H1 (cell line): ENCODE results near the gene ZNF584. TPM values are rescaled to one million over a fixed set of nuclear protein-coding genes. Genes with fewer than 3 reads are reported as not detected.

Experiments used
- CTCF ChIA-PET: fragments of 300-600 bp; sonication (Branson Sonifier 250); formaldehyde crosslinking; loops from one replicate; lab custom pipeline; 2021; ENCODE audit not compliant: partially characterized antibody; lab: Charles Lee
- POLR2A ChIA-PET: fragments of 300-600 bp; sonication (Branson Sonifier 250); formaldehyde crosslinking; loops from one replicate; lab custom pipeline; 2021; ENCODE audit warnings: inconsistent platforms; ENCODE audit not compliant: partially characterized antibody; lab: Charles Lee
- DNase-seq, 2 experiments: peaks; one replicate each; pipeline versions ENCODE4 v3.0.0 to v3.0.0-alpha.2; 2010 to 2022; ENCODE audit warnings: low spot score in 2 of 2, low read depth in 1 of 2, mixed read lengths in 1 of 2
- FAIRE-seq: peaks from 2 replicates; lab custom pipeline; 2011; peaks lifted over from hg19 to GRCh38; lab: Jason Lieb, UNC
- H2AFZ ChIP-seq: 2 replicates; pipeline ENCODE4 v1.8.1; 2012; ENCODE audit warnings: low read length, inconsistent platforms
- H2AK5ac ChIP-seq: 2 replicates; pipeline ENCODE4 v1.6.1; 2013; ENCODE audit warnings: low read depth, low read length
- H2BK120ac ChIP-seq: replicated peaks from 2 replicates; pipeline ENCODE3; 2013; ENCODE audit warnings: low read depth, low read length, inconsistent platforms
- H2BK12ac ChIP-seq: 2 replicates; pipeline ENCODE4 v1.6.1; 2013; ENCODE audit warnings: low read depth, low read length
- H2BK15ac ChIP-seq: 2 replicates; pipeline ENCODE4 v1.6.1; 2013; ENCODE audit warnings: low read length
- H2BK20ac ChIP-seq: 2 replicates; pipeline ENCODE4 v1.6.1; 2013; ENCODE audit warnings: low read length
- H2BK5ac ChIP-seq: 2 replicates; pipeline ENCODE4 v1.6.1; 2013; ENCODE audit warnings: low read depth, low read length
- H3K14ac ChIP-seq: 2 replicates; pipeline ENCODE4 v1.6.1; 2013; ENCODE audit warnings: inconsistent platforms; ENCODE audit not compliant: insufficient read length
- H3K18ac ChIP-seq: 2 replicates; pipeline ENCODE4 v1.6.1; 2013; ENCODE audit warnings: low read length; ENCODE audit errors: extremely low read depth
- H3K23ac ChIP-seq: 2 replicates; pipeline ENCODE4 v1.6.1; 2013; ENCODE audit warnings: inconsistent platforms; ENCODE audit not compliant: insufficient read length
- H3K23me2 ChIP-seq: 2 replicates; pipeline ENCODE4 v1.6.1; 2013; ENCODE audit warnings: low read depth, low read length
- H3K27ac ChIP-seq: 2 replicates; pipeline ENCODE4 v1.6.1; 2011; ENCODE audit warnings: low read depth, low read length, inconsistent platforms
- H3K27me3 ChIP-seq, 4 experiments: replicated peaks in 1 of 4; 1 replicate in 1 of 4; 2 replicates in 3 of 4; pipeline versions ENCODE4 v1.6.1 to v1.8.1; 2011 to 2013; ENCODE audit warnings: low read length in 3 of 4, mild to moderate bottlenecking in 3 of 4, inconsistent platforms in 2 of 4, mixed read lengths in 2 of 4, moderate library complexity in 1 of 4; ENCODE audit not compliant: control insufficient read depth in 3 of 4, insufficient read depth in 3 of 4; ENCODE audit errors: extremely low read depth in 1 of 4
- H3K36me3 ChIP-seq, 4 experiments: 2 replicates each; pipeline versions ENCODE4 v1.6.1 to v1.8.1; 2011 to 2013; ENCODE audit warnings: mild to moderate bottlenecking in 4 of 4, low read length in 3 of 4, moderate library complexity in 2 of 4, control low read depth in 1 of 4, inconsistent platforms in 1 of 4; ENCODE audit not compliant: insufficient read depth in 4 of 4, control insufficient read depth in 2 of 4
- H3K4ac ChIP-seq: replicated peaks from 2 replicates; pipeline ENCODE3; 2013; ENCODE audit warnings: low read length, low read depth, mixed read lengths, inconsistent platforms; ENCODE audit not compliant: insufficient read length
- H3K4me1 ChIP-seq, 4 experiments: replicated peaks in 1 of 4; 1 replicate in 1 of 4; 2 replicates in 3 of 4; pipeline versions ENCODE4 v1.6.1 to v1.8.1; 2011 to 2013; ENCODE audit warnings: low read length in 3 of 4, inconsistent platforms in 2 of 4, mixed read lengths in 1 of 4; ENCODE audit not compliant: insufficient read depth in 4 of 4, control insufficient read depth in 3 of 4
- H3K4me2 ChIP-seq, 2 experiments: 2 replicates each; pipeline versions ENCODE4 v1.6.1 to v1.8.1; 2011 to 2013; ENCODE audit warnings: low read depth in 2 of 2, low read length in 2 of 2, control low read depth in 1 of 2, inconsistent platforms in 1 of 2, mild to moderate bottlenecking in 1 of 2; ENCODE audit not compliant: insufficient read depth in 1 of 2
- H3K4me3 ChIP-seq, 4 experiments: fragments of 200-600, 300-600 bp in 1 of 4; sonication (generic), shearing (Covaris generic), sonication (Bioruptor Twin) in 1 of 4; 2 replicates each; pipeline versions ENCODE4 v1.5.1 to v1.8.1; 2011 to 2016; ENCODE audit warnings: low read length in 4 of 4, low read depth in 3 of 4, control low read depth in 2 of 4, inconsistent platforms in 2 of 4, mild to moderate bottlenecking in 2 of 4, mixed read lengths in 1 of 4, moderate library complexity in 1 of 4; ENCODE audit not compliant: insufficient read depth in 2 of 4; ENCODE audit errors: extremely low read depth in 1 of 4
- H3K56ac ChIP-seq: replicated peaks from 2 replicates; pipeline ENCODE3; 2013; ENCODE audit warnings: low read depth, mild to moderate bottlenecking, mixed read lengths, low read length, inconsistent platforms; ENCODE audit not compliant: insufficient read length
- H3K79me1 ChIP-seq: 2 replicates; pipeline ENCODE4 v1.6.1; 2013; ENCODE audit warnings: low read depth, low read length, control low read depth
- H3K79me2 ChIP-seq, 2 experiments: 2 replicates each; pipeline versions ENCODE4 v1.6.1 to v1.8.1; 2012 to 2013; ENCODE audit warnings: low read length in 2 of 2, mild to moderate bottlenecking in 2 of 2, inconsistent platforms in 1 of 2; ENCODE audit not compliant: insufficient read depth in 2 of 2, control insufficient read depth in 1 of 2
- H3K9ac ChIP-seq, 4 experiments: replicated peaks in 1 of 4; 1 replicate in 1 of 4; 2 replicates in 3 of 4; pipeline versions ENCODE4 v1.6.1 to v1.8.1; 2011 to 2013; ENCODE audit warnings: low read depth in 3 of 4, low read length in 3 of 4, control low read depth in 2 of 4, mild to moderate bottlenecking in 2 of 4, moderate library complexity in 2 of 4, inconsistent platforms in 1 of 4; ENCODE audit errors: extremely low read depth in 1 of 4
- H3K9me3 ChIP-seq, 2 experiments: 2 replicates each; pipeline versions ENCODE4 v1.6.1 to v1.8.1; 2012 to 2013; ENCODE audit warnings: mild to moderate bottlenecking in 2 of 2, moderate library complexity in 2 of 2, control low read depth in 1 of 2, inconsistent platforms in 1 of 2, low read depth in 1 of 2, low read length in 1 of 2, mixed read lengths in 1 of 2; ENCODE audit not compliant: insufficient read depth in 2 of 2
- H4K20me1 ChIP-seq, 2 experiments: replicated peaks in 1 of 2; 2 replicates each; pipeline versions ENCODE3 to v1.8.1; 2011 to 2013; ENCODE audit warnings: inconsistent platforms in 2 of 2, low read length in 2 of 2, mild to moderate bottlenecking in 1 of 2; ENCODE audit not compliant: insufficient read depth in 2 of 2, control insufficient read depth in 1 of 2
- H4K5ac ChIP-seq: 2 replicates; pipeline ENCODE4 v1.6.1; 2013; ENCODE audit warnings: low read length, low read depth, mixed read lengths, inconsistent platforms; ENCODE audit not compliant: insufficient read length
- H4K8ac ChIP-seq: 2 replicates; pipeline ENCODE4 v1.8.0; 2013; ENCODE audit warnings: mild to moderate bottlenecking, moderate library complexity, low read length, inconsistent platforms; ENCODE audit not compliant: insufficient read depth; ENCODE audit errors: extremely low read depth
- H4K91ac ChIP-seq: replicated peaks from 2 replicates; pipeline ENCODE3; 2013; ENCODE audit warnings: low read length, mixed read lengths, inconsistent platforms; ENCODE audit not compliant: insufficient read length
- ASH2L ChIP-seq: fragments of 200-600, 300-600 bp; sonication (generic); IDR thresholded peaks from one replicate; pipeline ENCODE4 v1.7.1; 2017; ENCODE audit warnings: low read length
- BRCA1 ChIP-seq: IDR thresholded peaks from 2 replicates; pipeline ENCODE4 v1.6.1; 2012; ENCODE audit warnings: low read depth, low read length, improper control_type of control experiment
- CREB1 ChIP-seq: IDR thresholded peaks from 2 replicates; pipeline ENCODE4 v1.6.1; 2012; ENCODE audit warnings: inconsistent platforms
- GABPA ChIP-seq: IDR thresholded peaks from 2 replicates; pipeline ENCODE4 v1.6.1; 2011; ENCODE audit warnings: mild to moderate bottlenecking, low read length, moderate library complexity, borderline replicate concordance; ENCODE audit not compliant: insufficient read depth
- HDAC2 ChIP-seq, 2 experiments: fragments of 300-600 bp in 1 of 2; sonication (generic) in 1 of 2; IDR thresholded peaks; 2 replicates each; pipeline ENCODE4 v1.6.1; 2011 to 2012; ENCODE audit warnings: low read depth in 2 of 2, low read length in 2 of 2, mild to moderate bottlenecking in 2 of 2, moderate library complexity in 2 of 2, borderline replicate concordance in 1 of 2, inconsistent platforms in 1 of 2
- KDM4A ChIP-seq: IDR thresholded peaks from one replicate; pipeline ENCODE4 v1.7.1; 2012; ENCODE audit warnings: low read depth, mild to moderate bottlenecking, moderate library complexity, low read length, inconsistent platforms; ENCODE audit not compliant: severe bottlenecking
- NRF1 ChIP-seq: IDR thresholded peaks from 2 replicates; pipeline ENCODE4 v1.6.1; 2011; ENCODE audit warnings: mild to moderate bottlenecking, low read depth, low read length, improper control_type of control experiment
- POLR2AphosphoS5 ChIP-seq: IDR thresholded peaks from 2 replicates; pipeline ENCODE4 v1.6.1; 2011; ENCODE audit warnings: low read depth, low read length
- RNF2 ChIP-seq: fragments of 200-900, 300-1000 bp; sonication (generic); IDR thresholded peaks from 2 replicates; pipeline ENCODE4 v1.7.1; 2016; ENCODE audit warnings: borderline replicate concordance, low read depth, mild to moderate bottlenecking, antibody characterized with exemption, low read length; ENCODE audit not compliant: poor library complexity, severe bottlenecking; ENCODE audit errors: missing control alignments
- SP4 ChIP-seq: IDR thresholded peaks from 2 replicates; pipeline ENCODE4 v1.6.1; 2012; ENCODE audit warnings: low read length, inconsistent platforms
- TAF1 ChIP-seq: IDR thresholded peaks from 2 replicates; pipeline ENCODE4 v1.6.1; 2011; ENCODE audit warnings: mild to moderate bottlenecking, low read depth, low read length
- WGBS, 2 experiments: shearing (Covaris generic) in 1 of 2; methylation state at CpG; one replicate each; pipeline versions ENCODE4 v1.1.6 to v1.1.7; 2013 to 2015; ENCODE audit warnings: low lambda C conversion rate in 2 of 2, mixed read lengths in 2 of 2, inconsistent platforms in 1 of 2, low coverage in 1 of 2, missing lambda C conversion rate in 1 of 2; ENCODE audit not compliant: insufficient replicate concordance in 2 of 2, insufficient coverage in 1 of 2, insufficient read length in 1 of 2; ENCODE audit errors: extremely low coverage in 1 of 2, missing lambda C conversion rate in 1 of 2; 5-methylcytosine and 5-hydroxymethylcytosine counted together
- polyA plus RNA-seq, 7 experiments: library from polyadenylated mRNA; depleted of rRNA in 3 of 7; stranded (reverse) in 5 of 7; unstranded in 2 of 7; fragments of >200 nt in 5 of 7; fragments of 200-250 nt in 2 of 7; gene quantifications; 1 replicate in 5 of 7; 2 replicates in 1 of 7; 4 replicates in 1 of 7; pipeline versions ENCODE4 v1.2.1 to v1.2.3, GENCODE V29; 2011 to 2013; ENCODE audit warnings: missing spikeins in 2 of 7, mixed read lengths in 2 of 7
- total RNA-seq: library from RNA; stranded (reverse); fragmentation: NEBNext Ultra II Directional; extraction: Animal tissue kit (Norgen Biotek cat#: 25700); gene quantifications from 2 replicates; pipeline ENCODE4 v1.2.1, GENCODE V29; 2021

ZNF584 gene
- total and polyA plus RNA-seq, 2 of the 8 experiments (the other 6 are each of a cell fraction or from before 2014, with no cell fraction given), result 2.5 to 5.2 TPM

- no peak for FAIRE-seq
- TF ChIP-seq RNF2, result no peak
- TF ChIP-seq NRF1, result peak; percentile 43
- TF ChIP-seq GABPA, result peak; percentile 94
- TF ChIP-seq ASH2L, result peak; percentile 39
- TF ChIP-seq HDAC2 (IDR thresholded peaks at IDR 0.05; ENCODE audit: borderline replicate concordance in 1 of 2, low read depth in 2 of 2, low read length in 2 of 2), result peak in 1 of 2 experiments; percentile 20; a peak in 1 of 4 replicates
- no peak for TF ChIP-seq POLR2AphosphoS5
- TF ChIP-seq BRCA1, result no peak
- peak; percentile 45; the same call in 1 of the 2 replicates for TF ChIP-seq TAF1
- 0 out of 2 replicates have a peak, but pooled peaks have one; percentile 24 for TF ChIP-seq SP4
- peak; percentile 82 for TF ChIP-seq CREB1
- peak; percentile 85 for TF ChIP-seq KDM4A
Observed at GRCh38 chr19:58451358-58452101, 43.1 kb downstream of the ZNF584 start, which contains the start of gene ZNF324B. TSS of gene ZNF324B (plus strand) at chr19:58451622. CDS start at chr19:58453702, 2,080 bp downstream.

More at GRCh38 chr19:58451358-58452101, 43.1 kb downstream of the ZNF584 start, which contains the start of gene ZNF324B:
- Histone ChIP-seq H3K27ac (no peak within 1 kb of the TSS), H3K18ac (no peak within 1 kb of the TSS), H3K23ac (no peak within 1 kb of the TSS), H3K4ac (no peak within 1 kb of the TSS), H2BK15ac (no peak within 1 kb of the TSS), H3K23me2 (peaks cover 5% of the 10 kb centered on the region; the same call in 1 of the 2 replicates), H3K9ac (peak within 1 kb of the TSS in 2 of 4 experiments; percentile 29 to 72; a peak in 3 of 7 replicates), H2AFZ (peak within 1 kb of the TSS; percentile 95), H4K20me1 (no peaks in the 10 kb centered on the region), H3K9me3 (peaks cover 14 to 17% of the 10 kb centered on the region in 2 experiments), H3K79me2 (no peaks in the 10 kb centered on the region), H4K8ac (no peak within 1 kb of the TSS; the same call in 1 of the 2 replicates), H3K14ac (no peak within 1 kb of the TSS), H2BK120ac (no peak within 1 kb of the TSS), H3K4me2 (peak within 1 kb of the TSS; percentile 65 to 86), H3K56ac (no peak within 1 kb of the TSS), H3K27me3 (peaks cover 0 to 12% (median 6%) of the 10 kb centered on the region in 4 experiments; a peak in 3 of 7 replicates), H3K4me3 (peak within 1 kb of the TSS; percentile 74 to 81 (median 80)), H2AK5ac (no peak within 1 kb of the TSS), H2BK20ac (no peak within 1 kb of the TSS), H3K36me3 (peaks cover 0 to 4% (median under 1%) of the 10 kb centered on the region in 4 experiments; a peak in 2 of 8 replicates), H4K91ac (no peak within 1 kb of the TSS), H2BK5ac (no peak within 1 kb of the TSS), H3K4me1 (no peaks in the 10 kb centered on the region), H4K5ac (no peak within 1 kb of the TSS), H2BK12ac (no peak within 1 kb of the TSS), H3K79me1 (no peaks in the 10 kb centered on the region)
- DNase-seq, result peak; percentile 82 to 96
- 0% methylated on average over 64 of the region's 79 CpGs; no CpG with 5 or more reads in 1 of the 2 experiments for WGBS, 2 experiments
- POLR2A ChIA-PET, result interaction anchor here (0.8 to 3.1 kb wide), 8 partner anchors 9 to 449 kb away, joined by 3 to 13 read pairs (median 3); partner anchors contain the start of genes ZNF132, ZNF446, ZNF584 and ZNF606
- CTCF ChIA-PET, result interaction anchor here (0.6 to 1.0 kb wide), 4 partner anchors 12 to 85 kb away, joined by 3 to 4 read pairs (median 3); no protein-coding TSS in a partner anchor
